GM23338 (cell line): ENCODE measurements around the gene EFNB3. TPM values are rescaled to one million over a fixed set of nuclear protein-coding genes. Genes with fewer than 3 reads are reported as not detected.

Experiments
- ATAC-seq: fragments of 200-7000 bp; cut with Tn5 transposase; 3 replicates; pipeline ENCODE4 v1.9.1; 2020
- DNase-seq: peaks from one replicate; pipeline ENCODE4 v3.0.0-alpha.2; 2015; ENCODE audit warnings: low spot score
- H2AFZ ChIP-seq: fragments of 200-600 bp; sonication (generic); 2 replicates; pipeline ENCODE4 v1.8.0; 2016; ENCODE audit warnings: antibody characterized with exemption, mild to moderate bottlenecking, moderate library complexity
- H3F3A ChIP-seq: fragments of 200-600 bp; sonication (generic); replicated peaks from 2 replicates; pipeline ENCODE4 v1.8.0; 2017; ENCODE audit warnings: antibody characterized with exemption, mixed run types, low read depth
- H3K27ac ChIP-seq: fragments of 200-600 bp; sonication (generic); 2 replicates; pipeline ENCODE4 v1.6.1; 2016; ENCODE audit warnings: low read depth
- H3K27me3 ChIP-seq: fragments of 200-600 bp; sonication (generic); 2 replicates; pipeline ENCODE4 v1.8.0; 2016; ENCODE audit warnings: mild to moderate bottlenecking, mixed run types, moderate library complexity; ENCODE audit not compliant: insufficient read depth
- H3K36me3 ChIP-seq: fragments of 200-600 bp; sonication (generic); 2 replicates; pipeline ENCODE4 v1.8.0; 2016; ENCODE audit warnings: mild to moderate bottlenecking; ENCODE audit not compliant: insufficient read depth
- H3K4me1 ChIP-seq: fragments of 200-600 bp; sonication (generic); 2 replicates; pipeline ENCODE4 v1.8.0; 2016; ENCODE audit warnings: mild to moderate bottlenecking, moderate library complexity; ENCODE audit not compliant: insufficient read depth
- H3K4me2 ChIP-seq: fragments of 200-600 bp; sonication (generic); 2 replicates; pipeline ENCODE4 v1.7.1; 2017; ENCODE audit warnings: mixed run types
- H3K4me3 ChIP-seq: fragments of 200-600 bp; sonication (generic); 2 replicates; pipeline ENCODE4 v1.6.1; 2016; ENCODE audit warnings: mixed run types
- H3K79me2 ChIP-seq: fragments of 200-600 bp; sonication (generic); replicated peaks from 2 replicates; pipeline ENCODE4 v1.8.0; 2017; ENCODE audit warnings: mild to moderate bottlenecking; ENCODE audit not compliant: insufficient read depth
- H3K9me2 ChIP-seq: fragments of 200-600 bp; sonication (generic); 2 replicates; pipeline ENCODE4 v1.8.0; 2017; ENCODE audit not compliant: insufficient read depth
- H4K20me1 ChIP-seq: fragments of 200-600 bp; sonication (generic); replicated peaks from 2 replicates; pipeline ENCODE4 v1.8.0; 2017; ENCODE audit warnings: mild to moderate bottlenecking; ENCODE audit not compliant: insufficient read depth
- H3K27ac Mint-ChIP-seq: 2 replicates; pipeline ENCODE4 v1.8.0; 2020; ENCODE audit warnings: inconsistent platforms, mild to moderate bottlenecking, moderate library complexity, mixed read lengths
- H3K27me3 Mint-ChIP-seq: 3 replicates; pipeline ENCODE4 v1.8.0; 2022; ENCODE audit warnings: low read depth, mild to moderate bottlenecking, moderate library complexity, mixed read lengths, inconsistent platforms; ENCODE audit not compliant: insufficient read depth, poor library complexity
- H3K36me3 Mint-ChIP-seq: 3 replicates; pipeline ENCODE4 v1.8.0; 2021; ENCODE audit warnings: low read depth, mild to moderate bottlenecking, inconsistent platforms, moderate library complexity, mixed read lengths
- H3K4me1 Mint-ChIP-seq: 3 replicates; pipeline ENCODE4 v1.8.0; 2020; ENCODE audit warnings: mild to moderate bottlenecking, inconsistent platforms, mixed read lengths
- H3K4me3 Mint-ChIP-seq: 3 replicates; pipeline ENCODE4 v1.8.0; 2021; ENCODE audit warnings: moderate library complexity, mild to moderate bottlenecking, inconsistent platforms, mixed read lengths
- H3K9me3 Mint-ChIP-seq: 3 replicates; pipeline ENCODE4 v1.8.0; 2020; ENCODE audit warnings: moderate library complexity, mild to moderate bottlenecking, inconsistent platforms, mixed read lengths
- CREB1 ChIP-seq: fragments of 250-450 bp; sonication (Bioruptor Pico); IDR thresholded peaks from 2 replicates; pipeline ENCODE4 v1.5.0; 2020; ENCODE audit warnings: low read depth, mild to moderate bottlenecking, moderate library complexity
- EZH2 ChIP-seq: fragments of 200-600 bp; sonication (generic); IDR thresholded peaks from one replicate; pipeline ENCODE4 v1.8.0; 2017; ENCODE audit warnings: antibody characterized with exemption, mild to moderate bottlenecking, low read depth; ENCODE audit not compliant: unreplicated experiment
- EZH2phosphoT487 ChIP-seq: fragments of 200-600 bp; sonication (generic); IDR thresholded peaks from one replicate; pipeline ENCODE4 v1.8.1; 2018; ENCODE audit warnings: antibody characterized with exemption; ENCODE audit not compliant: unreplicated experiment
- JUNB ChIP-seq: IDR thresholded peaks from one replicate; pipeline ENCODE4 v1.6.1; 2016; ENCODE audit warnings: antibody characterized with exemption; ENCODE audit not compliant: unreplicated experiment
- NANOG ChIP-seq: IDR thresholded peaks from 2 replicates; pipeline ENCODE4 v1.6.1; 2016; ENCODE audit warnings: antibody characterized with exemption, borderline replicate concordance
- POLR2AphosphoS5 ChIP-seq: IDR thresholded peaks from 2 replicates; pipeline ENCODE4 v1.6.1; 2016; ENCODE audit warnings: antibody characterized with exemption, low read depth
- STAT1 ChIP-seq: IDR thresholded peaks from one replicate; pipeline ENCODE4 v1.6.1; 2016; ENCODE audit warnings: antibody characterized with exemption; ENCODE audit not compliant: unreplicated experiment
- ZNF114 ChIP-seq: fragments of 250-450 bp; sonication (Bioruptor Pico); IDR thresholded peaks from 2 replicates; pipeline ENCODE4 v1.5.0; 2020; ENCODE audit warnings: mild to moderate bottlenecking, moderate library complexity
- ZNF331 ChIP-seq: fragments of 250-450 bp; sonication (Bioruptor Pico); IDR thresholded peaks from 2 replicates; pipeline ENCODE4 v1.5.0; 2020; ENCODE audit warnings: low read depth, mild to moderate bottlenecking, moderate library complexity
- polyA plus RNA-seq: library from polyadenylated mRNA; unstranded; fragments of >200 nt; fragmentation: Nextera tagmentation; extraction: Ambion mirVana; gene quantifications from 2 replicates; pipeline ENCODE4 v1.2.1, GENCODE V29; 2016
- total RNA-seq: library from RNA; depleted of rRNA; stranded (reverse); fragments of >200 nt; shearing (Covaris generic); gene quantifications from 2 replicates; pipeline ENCODE4 v1.2.3, GENCODE V29; 2014
- TF ChIP-seq, protein P1 (sequence below), 2 experiments: fragments of 200-600 bp in 1 of 2; sonication (generic) in 1 of 2; conservative IDR thresholded peaks; 2 replicates each; pipeline versions ENCODE4 v1.5.1 to v1.6.1; 2016 to 2017; ENCODE audit warnings: antibody characterized with exemption in 2 of 2, low read depth in 2 of 2, mild to moderate bottlenecking in 2 of 2, moderate library complexity in 1 of 2
- TF ChIP-seq, protein P2 (sequence below): fragments of 250-450 bp; sonication (Bioruptor Pico); IDR thresholded peaks from 2 replicates; pipeline ENCODE4 v1.5.0; 2020; ENCODE audit warnings: mild to moderate bottlenecking, moderate library complexity
- TF ChIP-seq, protein P3 (sequence below): IDR thresholded peaks from one replicate; pipeline ENCODE4 v1.6.1; 2018; ENCODE audit warnings: antibody characterized with exemption; ENCODE audit not compliant: unreplicated experiment
- TF ChIP-seq, protein P4 (sequence below): IDR thresholded peaks from 2 replicates; pipeline ENCODE4 v1.6.1; 2016; ENCODE audit warnings: antibody characterized with exemption

EFNB3 gene
- total and polyA plus RNA-seq, 2 experiments from 2014 or later = 4.2 to 11.5 TPM

DNA sequence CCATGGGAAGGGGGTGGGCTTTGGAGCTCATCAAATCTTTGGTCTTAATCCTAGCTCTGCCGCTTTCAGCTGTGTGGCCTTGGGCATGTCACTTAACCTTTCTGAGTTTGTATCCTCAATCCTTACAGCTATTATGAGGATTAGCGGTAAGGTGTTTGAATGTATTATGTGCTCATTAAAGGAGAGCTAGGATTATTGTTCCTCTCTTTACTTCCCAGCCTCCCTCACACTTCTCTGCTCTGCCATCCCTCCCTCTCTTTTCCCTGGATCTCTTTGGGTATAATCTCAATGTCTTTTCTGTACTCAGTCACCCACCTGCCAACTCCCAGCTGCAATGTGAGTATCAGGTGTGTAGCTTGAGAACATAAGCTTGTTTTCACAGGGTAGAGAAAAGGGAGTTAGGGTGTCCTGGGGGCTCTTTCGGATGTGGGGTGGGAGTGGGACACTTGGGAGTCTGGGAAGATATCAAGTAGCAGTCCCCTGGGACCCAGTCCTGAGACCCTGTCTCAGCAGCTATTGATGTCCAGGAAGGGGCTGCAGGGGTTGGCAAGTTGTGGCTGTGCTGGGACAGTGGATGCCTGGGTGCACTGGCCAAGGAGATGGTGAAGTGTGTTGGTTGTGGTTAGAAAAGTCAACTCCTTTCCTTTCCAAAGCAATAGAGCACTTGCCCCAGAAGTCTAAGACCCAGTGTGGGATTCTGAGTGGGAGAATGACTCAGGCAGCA lies 1.8 kb downstream of the EFNB3 start:
- H3K4me1 Mint-ChIP-seq = peaks cover 41% of the 10 kb centered on the region
- H3K4me2 ChIP-seq = peak overlapping the region; percentile 97; the same call in 1 of the 2 replicates

More for the DNA sequence above, 1.8 kb downstream of the EFNB3 start:
- Histone ChIP-seq H3K27me3 (peaks cover 11% of the 10 kb centered on the region), H3K9me2 (0 out of 2 replicates have a peak, but pooled peaks cover 8% of the 10 kb centered on the region), H3F3A (0 out of 2 replicates have a peak, but pooled peaks cover 20% of the 10 kb centered on the region), H3K4me3 (peak overlapping the region; percentile 89), H2AFZ (no peak overlapping the region), H3K36me3 (no peaks in the 10 kb centered on the region), H3K79me2 (no peaks in the 10 kb centered on the region), H3K4me1 (peaks cover 28% of the 10 kb centered on the region), H3K27ac (no peak overlapping the region), H4K20me1 (no peaks in the 10 kb centered on the region; the same call in 1 of the 2 replicates)
- Mint-ChIP-seq H3K9me3 (no peaks in the 10 kb centered on the region), H3K27me3 (peaks cover 19% of the 10 kb centered on the region), H3K27ac (no peak overlapping the region), H3K4me3 (peak overlapping the region; percentile 79), H3K36me3 (peaks cover 7% of the 10 kb centered on the region; the same call in 1 of the 3 replicates)
- no peak for ATAC-seq
- TF ChIP-seq, protein P1, sequence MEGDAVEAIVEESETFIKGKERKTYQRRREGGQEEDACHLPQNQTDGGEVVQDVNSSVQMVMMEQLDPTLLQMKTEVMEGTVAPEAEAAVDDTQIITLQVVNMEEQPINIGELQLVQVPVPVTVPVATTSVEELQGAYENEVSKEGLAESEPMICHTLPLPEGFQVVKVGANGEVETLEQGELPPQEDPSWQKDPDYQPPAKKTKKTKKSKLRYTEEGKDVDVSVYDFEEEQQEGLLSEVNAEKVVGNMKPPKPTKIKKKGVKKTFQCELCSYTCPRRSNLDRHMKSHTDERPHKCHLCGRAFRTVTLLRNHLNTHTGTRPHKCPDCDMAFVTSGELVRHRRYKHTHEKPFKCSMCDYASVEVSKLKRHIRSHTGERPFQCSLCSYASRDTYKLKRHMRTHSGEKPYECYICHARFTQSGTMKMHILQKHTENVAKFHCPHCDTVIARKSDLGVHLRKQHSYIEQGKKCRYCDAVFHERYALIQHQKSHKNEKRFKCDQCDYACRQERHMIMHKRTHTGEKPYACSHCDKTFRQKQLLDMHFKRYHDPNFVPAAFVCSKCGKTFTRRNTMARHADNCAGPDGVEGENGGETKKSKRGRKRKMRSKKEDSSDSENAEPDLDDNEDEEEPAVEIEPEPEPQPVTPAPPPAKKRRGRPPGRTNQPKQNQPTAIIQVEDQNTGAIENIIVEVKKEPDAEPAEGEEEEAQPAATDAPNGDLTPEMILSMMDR (conservative IDR thresholded peaks at IDR 0.05; ENCODE audit: low read depth in 2 of 2) = no peak
- TF ChIP-seq POLR2AphosphoS5 = no peak
- TF ChIP-seq, protein P2, sequence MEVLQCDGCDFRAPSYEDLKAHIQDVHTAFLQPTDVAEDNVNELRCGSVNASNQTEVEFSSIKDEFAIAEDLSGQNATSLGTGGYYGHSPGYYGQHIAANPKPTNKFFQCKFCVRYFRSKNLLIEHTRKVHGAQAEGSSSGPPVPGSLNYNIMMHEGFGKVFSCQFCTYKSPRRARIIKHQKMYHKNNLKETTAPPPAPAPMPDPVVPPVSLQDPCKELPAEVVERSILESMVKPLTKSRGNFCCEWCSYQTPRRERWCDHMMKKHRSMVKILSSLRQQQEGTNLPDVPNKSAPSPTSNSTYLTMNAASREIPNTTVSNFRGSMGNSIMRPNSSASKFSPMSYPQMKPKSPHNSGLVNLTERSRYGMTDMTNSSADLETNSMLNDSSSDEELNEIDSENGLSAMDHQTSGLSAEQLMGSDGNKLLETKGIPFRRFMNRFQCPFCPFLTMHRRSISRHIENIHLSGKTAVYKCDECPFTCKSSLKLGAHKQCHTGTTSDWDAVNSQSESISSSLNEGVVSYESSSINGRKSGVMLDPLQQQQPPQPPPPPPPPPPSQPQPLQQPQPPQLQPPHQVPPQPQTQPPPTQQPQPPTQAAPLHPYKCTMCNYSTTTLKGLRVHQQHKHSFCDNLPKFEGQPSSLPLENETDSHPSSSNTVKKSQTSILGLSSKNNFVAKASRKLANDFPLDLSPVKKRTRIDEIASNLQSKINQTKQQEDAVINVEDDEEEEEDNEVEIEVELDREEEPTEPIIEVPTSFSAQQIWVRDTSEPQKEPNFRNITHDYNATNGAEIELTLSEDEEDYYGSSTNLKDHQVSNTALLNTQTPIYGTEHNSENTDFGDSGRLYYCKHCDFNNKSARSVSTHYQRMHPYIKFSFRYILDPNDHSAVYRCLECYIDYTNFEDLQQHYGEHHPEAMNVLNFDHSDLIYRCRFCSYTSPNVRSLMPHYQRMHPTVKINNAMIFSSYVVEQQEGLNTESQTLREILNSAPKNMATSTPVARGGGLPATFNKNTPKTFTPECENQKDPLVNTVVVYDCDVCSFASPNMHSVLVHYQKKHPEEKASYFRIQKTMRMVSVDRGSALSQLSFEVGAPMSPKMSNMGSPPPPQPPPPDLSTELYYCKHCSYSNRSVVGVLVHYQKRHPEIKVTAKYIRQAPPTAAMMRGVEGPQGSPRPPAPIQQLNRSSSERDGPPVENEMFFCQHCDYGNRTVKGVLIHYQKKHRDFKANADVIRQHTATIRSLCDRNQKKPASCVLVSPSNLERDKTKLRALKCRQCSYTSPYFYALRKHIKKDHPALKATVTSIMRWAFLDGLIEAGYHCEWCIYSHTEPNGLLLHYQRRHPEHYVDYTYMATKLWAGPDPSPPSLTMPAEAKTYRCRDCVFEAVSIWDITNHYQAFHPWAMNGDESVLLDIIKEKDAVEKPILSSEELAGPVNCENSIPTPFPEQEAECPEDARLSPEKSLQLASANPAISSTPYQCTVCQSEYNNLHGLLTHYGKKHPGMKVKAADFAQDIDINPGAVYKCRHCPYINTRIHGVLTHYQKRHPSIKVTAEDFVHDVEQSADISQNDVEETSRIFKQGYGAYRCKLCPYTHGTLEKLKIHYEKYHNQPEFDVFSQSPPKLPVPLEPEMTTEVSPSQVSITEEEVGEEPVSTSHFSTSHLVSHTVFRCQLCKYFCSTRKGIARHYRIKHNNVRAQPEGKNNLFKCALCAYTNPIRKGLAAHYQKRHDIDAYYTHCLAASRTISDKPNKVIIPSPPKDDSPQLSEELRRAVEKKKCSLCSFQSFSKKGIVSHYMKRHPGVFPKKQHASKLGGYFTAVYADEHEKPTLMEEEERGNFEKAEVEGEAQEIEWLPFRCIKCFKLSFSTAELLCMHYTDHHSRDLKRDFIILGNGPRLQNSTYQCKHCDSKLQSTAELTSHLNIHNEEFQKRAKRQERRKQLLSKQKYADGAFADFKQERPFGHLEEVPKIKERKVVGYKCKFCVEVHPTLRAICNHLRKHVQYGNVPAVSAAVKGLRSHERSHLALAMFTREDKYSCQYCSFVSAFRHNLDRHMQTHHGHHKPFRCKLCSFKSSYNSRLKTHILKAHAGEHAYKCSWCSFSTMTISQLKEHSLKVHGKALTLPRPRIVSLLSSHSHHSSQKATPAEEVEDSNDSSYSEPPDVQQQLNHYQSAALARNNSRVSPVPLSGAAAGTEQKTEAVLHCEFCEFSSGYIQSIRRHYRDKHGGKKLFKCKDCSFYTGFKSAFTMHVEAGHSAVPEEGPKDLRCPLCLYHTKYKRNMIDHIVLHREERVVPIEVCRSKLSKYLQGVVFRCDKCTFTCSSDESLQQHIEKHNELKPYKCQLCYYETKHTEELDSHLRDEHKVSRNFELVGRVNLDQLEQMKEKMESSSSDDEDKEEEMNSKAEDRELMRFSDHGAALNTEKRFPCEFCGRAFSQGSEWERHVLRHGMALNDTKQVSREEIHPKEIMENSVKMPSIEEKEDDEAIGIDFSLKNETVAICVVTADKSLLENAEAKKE = no peak
- TF ChIP-seq EZH2phosphoT487 = no peak
- no peak for TF ChIP-seq STAT1
- TF ChIP-seq JUNB = no peak
- no peak for TF ChIP-seq EZH2
- TF ChIP-seq, protein P3, sequence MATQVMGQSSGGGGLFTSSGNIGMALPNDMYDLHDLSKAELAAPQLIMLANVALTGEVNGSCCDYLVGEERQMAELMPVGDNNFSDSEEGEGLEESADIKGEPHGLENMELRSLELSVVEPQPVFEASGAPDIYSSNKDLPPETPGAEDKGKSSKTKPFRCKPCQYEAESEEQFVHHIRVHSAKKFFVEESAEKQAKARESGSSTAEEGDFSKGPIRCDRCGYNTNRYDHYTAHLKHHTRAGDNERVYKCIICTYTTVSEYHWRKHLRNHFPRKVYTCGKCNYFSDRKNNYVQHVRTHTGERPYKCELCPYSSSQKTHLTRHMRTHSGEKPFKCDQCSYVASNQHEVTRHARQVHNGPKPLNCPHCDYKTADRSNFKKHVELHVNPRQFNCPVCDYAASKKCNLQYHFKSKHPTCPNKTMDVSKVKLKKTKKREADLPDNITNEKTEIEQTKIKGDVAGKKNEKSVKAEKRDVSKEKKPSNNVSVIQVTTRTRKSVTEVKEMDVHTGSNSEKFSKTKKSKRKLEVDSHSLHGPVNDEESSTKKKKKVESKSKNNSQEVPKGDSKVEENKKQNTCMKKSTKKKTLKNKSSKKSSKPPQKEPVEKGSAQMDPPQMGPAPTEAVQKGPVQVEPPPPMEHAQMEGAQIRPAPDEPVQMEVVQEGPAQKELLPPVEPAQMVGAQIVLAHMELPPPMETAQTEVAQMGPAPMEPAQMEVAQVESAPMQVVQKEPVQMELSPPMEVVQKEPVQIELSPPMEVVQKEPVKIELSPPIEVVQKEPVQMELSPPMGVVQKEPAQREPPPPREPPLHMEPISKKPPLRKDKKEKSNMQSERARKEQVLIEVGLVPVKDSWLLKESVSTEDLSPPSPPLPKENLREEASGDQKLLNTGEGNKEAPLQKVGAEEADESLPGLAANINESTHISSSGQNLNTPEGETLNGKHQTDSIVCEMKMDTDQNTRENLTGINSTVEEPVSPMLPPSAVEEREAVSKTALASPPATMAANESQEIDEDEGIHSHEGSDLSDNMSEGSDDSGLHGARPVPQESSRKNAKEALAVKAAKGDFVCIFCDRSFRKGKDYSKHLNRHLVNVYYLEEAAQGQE = no peak
- TF ChIP-seq, protein P4, sequence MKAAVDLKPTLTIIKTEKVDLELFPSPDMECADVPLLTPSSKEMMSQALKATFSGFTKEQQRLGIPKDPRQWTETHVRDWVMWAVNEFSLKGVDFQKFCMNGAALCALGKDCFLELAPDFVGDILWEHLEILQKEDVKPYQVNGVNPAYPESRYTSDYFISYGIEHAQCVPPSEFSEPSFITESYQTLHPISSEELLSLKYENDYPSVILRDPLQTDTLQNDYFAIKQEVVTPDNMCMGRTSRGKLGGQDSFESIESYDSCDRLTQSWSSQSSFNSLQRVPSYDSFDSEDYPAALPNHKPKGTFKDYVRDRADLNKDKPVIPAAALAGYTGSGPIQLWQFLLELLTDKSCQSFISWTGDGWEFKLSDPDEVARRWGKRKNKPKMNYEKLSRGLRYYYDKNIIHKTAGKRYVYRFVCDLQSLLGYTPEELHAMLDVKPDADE = no peak
- no peak for TF ChIP-seq NANOG
- no peak for TF ChIP-seq ZNF114 (CRISPR knock-in tag)
- no peak for TF ChIP-seq ZNF331 (CRISPR knock-in tag)
- no peak for TF ChIP-seq CREB1
- no peak for DNase-seq
